Measurements from ENCODE around the gene F2R.
"Not testable (repeated sequence)": the region's sequence is repeated elsewhere in the genome, so short reads cannot be mapped to it uniquely, and the experiment has no call there.

The F2R gene

GRCh38 chr5:76720988-76721569 is 5.2 kb downstream of the F2R start:
- DNase-seq: no peak

GRCh38 chr5:76723266-76723665 is 7.3 kb downstream of the F2R start:
- DNase-seq: no peak

- DNase-seq: no peak
These were observed 8.0 kb downstream of the F2R start for GRCh38 chr5:76723906-76724305.

GRCh38 chr5:76724871-76725270 is 8.9 kb downstream of the F2R start:
- DNase-seq: no peak

GRCh38 chr5:76728965-76729364 is 13.0 kb downstream of the F2R start:
- DNase-seq: no peak

GRCh38 chr5:76729373-76730290 is 13.7 kb downstream of the F2R start:
- no peak for DNase-seq

GRCh38 chr5:76732405-76733048 is 16.6 kb downstream of the F2R start:
- DNase-seq: no peak

GRCh38 chr5:76733049-76733417 is 17.1 kb downstream of the F2R start:
- DNase-seq: no peak

- no peak for DNase-seq
These were observed 20.0 kb downstream of the F2R start for GRCh38 chr5:76735762-76736545.

GRCh38 chr5:76736679-76737556 is 21.0 kb downstream of the F2R start:
- no peak for DNase-seq

- DNase-seq: no peak
These were observed 21.9 kb downstream of the F2R start for GRCh38 chr5:76737846-76738245.

GRCh38 chr5:76741506-76741905 is 25.6 kb downstream of the F2R start:
- not testable (repeated sequence) for DNase-seq

GRCh38 chr5:76742583-76742982 is 26.7 kb downstream of the F2R start:
- no peak for DNase-seq

- no peak for DNase-seq
These were observed 28.7 kb downstream of the F2R start for GRCh38 chr5:76744632-76745031.

- no peak for DNase-seq
These were observed 29.7 kb downstream of the F2R start for GRCh38 chr5:76745670-76746069.

- DNase-seq: no peak
These were observed 30.8 kb downstream of the F2R start for GRCh38 chr5:76746677-76747076.

GRCh38 chr5:76747706-76748105 is 31.8 kb downstream of the F2R start:
- no peak for DNase-seq

- DNase-seq: no peak
These were observed 35.4 kb downstream of the F2R start for GRCh38 chr5:76751291-76751690.

GRCh38 chr5:76754668-76755078 is 38.7 kb downstream of the F2R start:
- DNase-seq: no peak

GRCh38 chr5:76755779-76756637 is 40.1 kb downstream of the F2R start:
- DNase-seq: no peak

GRCh38 chr5:76757049-76757448 is 41.1 kb downstream of the F2R start:
- no peak for DNase-seq

Measured in NCI-H1105 (cell line).